GM19324 (cell line): ENCODE results near the gene DHFR.
A peak's percentile ranks its signal among the peaks of the same experiment; 100 is the strongest.
"Not testable (repeated sequence)": the region's sequence is repeated elsewhere in the genome, so short reads cannot be mapped to it uniquely, and the experiment has no call there.

ENCODE experiments used
- ATAC-seq: cut with Tn5 transposase; IDR thresholded peaks from one replicate; pipeline ENCODE4 v1.9.1; 2021; ENCODE audit warnings: mild to moderate bottlenecking, moderate library complexity; ENCODE audit not compliant: unreplicated experiment, low FRiP score

Gene DHFR

GRCh38 chr5:80654391-80655230 lies at the start of gene DHFR, which contains the start of gene MSH3:
TSS of gene DHFR (minus strand) at chr5:80654983. CDS start at chr5:80654489, 494 bp downstream.
TSS of gene MSH3 (plus strand) at chr5:80654652. CDS start at chr5:80654728, 76 bp downstream.
- ATAC-seq = peak; percentile 59

- ATAC-seq = no peak
Measured at GRCh38 chr5:80704221-80704620, 49.4 kb upstream of the DHFR start.

- no peak for ATAC-seq
Measured at GRCh38 chr5:80703747-80704146, 49.0 kb upstream of the DHFR start.

- ATAC-seq = no peak
Measured at GRCh38 chr5:80703291-80703690, 48.5 kb upstream of the DHFR start.

- no peak for ATAC-seq
Measured at GRCh38 chr5:80701597-80701996, 46.8 kb upstream of the DHFR start.

GRCh38 chr5:80698369-80698768 lies 43.6 kb upstream of the DHFR start:
- ATAC-seq = no peak

- no peak for ATAC-seq
Measured at GRCh38 chr5:80697100-80697499, 42.3 kb upstream of the DHFR start.

- no peak for ATAC-seq
Measured at GRCh38 chr5:80696450-80696849, 41.7 kb upstream of the DHFR start.

- ATAC-seq = no peak
Measured at GRCh38 chr5:80695666-80696065, 40.9 kb upstream of the DHFR start.

GRCh38 chr5:80689627-80690026 lies 34.8 kb upstream of the DHFR start:
- no peak for ATAC-seq

GRCh38 chr5:80688648-80689420 lies 34.1 kb upstream of the DHFR start:
- ATAC-seq = no peak

GRCh38 chr5:80686757-80687156 lies 32.0 kb upstream of the DHFR start:
- ATAC-seq = no peak

GRCh38 chr5:80676706-80677105 lies 21.9 kb upstream of the DHFR start:
- ATAC-seq = no peak

GRCh38 chr5:80672140-80672736 lies 17.5 kb upstream of the DHFR start:
- no peak for ATAC-seq

- ATAC-seq = no peak
Measured at GRCh38 chr5:80668016-80668969, 13.5 kb upstream of the DHFR start.

- no peak for ATAC-seq
Measured at GRCh38 chr5:80667384-80667783, 12.6 kb upstream of the DHFR start.

- ATAC-seq = no peak
Measured at GRCh38 chr5:80665057-80665456, 10.3 kb upstream of the DHFR start.

GRCh38 chr5:80662108-80662507 lies 7.3 kb upstream of the DHFR start:
- no peak for ATAC-seq

GRCh38 chr5:80660661-80661060 lies 5.9 kb upstream of the DHFR start:
- not testable (repeated sequence) for ATAC-seq

GRCh38 chr5:80659106-80659505 lies 4.3 kb upstream of the DHFR start:
- ATAC-seq = no peak
